ENCODE data around the gene CHORDC1. TPM values are rescaled to one million over a fixed set of nuclear protein-coding genes. Genes with fewer than 3 reads are reported as not detected.

The CHORDC1 gene
- polyA plus RNA-seq, 3 donors = 43.4 to 57.2 (median 46.4) TPM

Other genes with a start within 250 kb of the CHORDC1 start
- not detected for gene TRIM49C, start 191.9 kb downstream of the CHORDC1 start, polyA plus RNA-seq (ENCODE audit: insufficient read length in 3 of 3)
- gene UBTFL1, start 137.1 kb downstream of the CHORDC1 start, polyA plus RNA-seq (ENCODE audit: insufficient read length in 3 of 3) = not detected
- gene NAALAD2, start 88.4 kb downstream of the CHORDC1 start, polyA plus RNA-seq (ENCODE audit: insufficient read length in 3 of 3) = 10 to 100 TPM; 14.2 to 28.6 (median 21.8) TPM

Data from renal pelvis (tissue), 3 donors.